Stimulated activated CD8-positive, alpha-beta memory T cell treated with anti-CD3 and anti-CD28 coated beads, Interleukin-15, amount 100 ng/mL, for 48 hours (primary cell): ENCODE results near the gene ELP2.
"Not testable (repeated sequence)": the region's sequence is repeated elsewhere in the genome, so short reads cannot be mapped to it uniquely, and the experiment has no call there.

Source experiments
- DNase-seq, 2 donors: peaks; one replicate each; pipeline ENCODE4 v3.0.0-alpha.2; 2020; ENCODE audit warnings: low read depth in 2 of 2

ELP2 gene

GRCh38 chr18:36129300-36130038 lies at the start of gene ELP2, which contains the start of gene SLC39A6:
Gene ELP2 (plus strand): TSS chr18:36129899. CDS start chr18:36129934, 35 bp downstream.
Gene SLC39A6 (minus strand): TSS chr18:36129340. CDS start chr18:36127007, 2,333 bp downstream.
- peak; percentile 89 to 91 for DNase-seq

GRCh38 chr18:36081118-36081517 lies 48.6 kb upstream of the ELP2 start:
- not testable (repeated sequence) for DNase-seq

GRCh38 chr18:36083729-36084128 lies 46.0 kb upstream of the ELP2 start:
- DNase-seq = no peak

- no peak for DNase-seq
These were observed 44.5 kb upstream of the ELP2 start for GRCh38 chr18:36085195-36085594.

- no peak for DNase-seq
These were observed 43.5 kb upstream of the ELP2 start for GRCh38 chr18:36086186-36086585.

GRCh38 chr18:36088256-36088655 lies 41.4 kb upstream of the ELP2 start:
- no peak for DNase-seq

- DNase-seq = no peak
These were observed 40.7 kb upstream of the ELP2 start for GRCh38 chr18:36089001-36089400.

GRCh38 chr18:36092116-36092515 lies 37.6 kb upstream of the ELP2 start:
- not testable (repeated sequence) for DNase-seq

GRCh38 chr18:36094431-36094830 lies 35.3 kb upstream of the ELP2 start:
- DNase-seq = no peak

GRCh38 chr18:36095936-36096519 lies 33.7 kb upstream of the ELP2 start:
- DNase-seq = no peak

- no peak for DNase-seq
These were observed 32.7 kb upstream of the ELP2 start for GRCh38 chr18:36096955-36097354.

- DNase-seq = no peak
These were observed 30.4 kb upstream of the ELP2 start for GRCh38 chr18:36099311-36099710.

- DNase-seq = no peak
These were observed 27.8 kb upstream of the ELP2 start for GRCh38 chr18:36101943-36102342.

- no peak for DNase-seq
These were observed 24.9 kb upstream of the ELP2 start for GRCh38 chr18:36104749-36105148.

- DNase-seq = no peak
These were observed 22.2 kb upstream of the ELP2 start for GRCh38 chr18:36107477-36107876.

- no peak for DNase-seq
These were observed 21.5 kb upstream of the ELP2 start for GRCh38 chr18:36108196-36108595.

- DNase-seq = no peak
These were observed 21.1 kb upstream of the ELP2 start for GRCh38 chr18:36108601-36109000.

- DNase-seq = no peak
These were observed 20.0 kb upstream of the ELP2 start for GRCh38 chr18:36109737-36110136.

GRCh38 chr18:36112302-36112701 lies 17.4 kb upstream of the ELP2 start:
- DNase-seq = no peak

- no peak for DNase-seq
These were observed 15.4 kb upstream of the ELP2 start for GRCh38 chr18:36114251-36114650.

- no peak for DNase-seq
These were observed 15.0 kb upstream of the ELP2 start for GRCh38 chr18:36114738-36115137.

- not testable (repeated sequence) for DNase-seq
These were observed 12.9 kb upstream of the ELP2 start for GRCh38 chr18:36116771-36117170.

- DNase-seq = no peak
These were observed 9.4 kb upstream of the ELP2 start for GRCh38 chr18:36120297-36120696.
